Stimulated activated CD4-positive, alpha-beta T cell treated with anti-CD3 and anti-CD28 coated beads, Interleukin-12 subunit alpha, Interleukin-12 subunit beta, amount 100 ng/mL, for 4 hours (primary cell): Measurements from ENCODE around the gene DAB2IP.

Source experiments
- DNase-seq: peaks from one replicate; pipeline ENCODE4 v3.0.0-alpha.2; 2020

DAB2IP gene

DNA sequence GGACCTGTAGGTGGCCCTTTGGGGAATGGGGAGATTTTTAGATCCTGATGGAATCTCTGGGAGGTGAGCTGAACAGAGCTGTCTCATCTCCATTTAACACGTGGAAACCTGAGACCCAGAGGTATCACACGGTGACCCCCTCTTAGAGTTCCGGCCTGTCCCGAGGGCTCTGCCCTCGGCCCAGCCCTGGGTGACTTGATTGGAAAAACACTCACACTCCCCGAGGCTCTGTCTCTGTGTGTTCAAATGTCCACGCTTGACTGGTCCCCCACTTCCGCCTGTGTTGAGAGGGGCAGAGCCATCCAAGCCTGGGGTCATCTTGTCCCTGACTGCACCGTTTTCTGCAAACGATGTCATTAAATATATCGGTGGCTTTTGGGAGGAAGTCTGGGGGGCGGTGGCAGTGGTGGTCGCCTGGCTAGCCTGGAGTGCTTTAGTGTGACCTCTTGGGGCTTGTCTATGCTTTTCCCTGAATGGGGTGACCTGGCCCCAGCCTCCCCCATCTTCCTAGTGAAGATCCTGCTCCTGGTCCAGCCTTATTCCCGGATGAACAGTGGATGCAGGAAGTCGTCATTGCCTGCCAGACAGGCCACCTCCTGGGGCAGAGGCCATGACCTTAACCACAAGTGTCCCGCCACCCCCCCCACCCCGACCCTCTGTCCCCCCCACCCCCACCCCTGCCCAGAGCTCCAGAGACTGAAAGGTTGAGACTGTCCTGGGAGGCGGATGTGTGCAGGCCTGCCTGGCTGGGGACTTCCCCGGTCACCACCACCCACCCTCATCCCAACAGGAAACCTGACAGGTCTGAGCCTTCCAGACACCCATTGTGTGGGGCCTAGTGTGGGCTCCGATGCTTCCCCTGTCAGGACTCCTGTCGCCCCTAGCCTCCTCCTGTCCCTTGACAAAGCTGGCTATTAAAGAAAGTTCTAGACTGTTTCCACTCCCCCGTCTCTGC, 5.3 kb upstream of the DAB2IP start:
- DNase-seq = no peak

DNA sequence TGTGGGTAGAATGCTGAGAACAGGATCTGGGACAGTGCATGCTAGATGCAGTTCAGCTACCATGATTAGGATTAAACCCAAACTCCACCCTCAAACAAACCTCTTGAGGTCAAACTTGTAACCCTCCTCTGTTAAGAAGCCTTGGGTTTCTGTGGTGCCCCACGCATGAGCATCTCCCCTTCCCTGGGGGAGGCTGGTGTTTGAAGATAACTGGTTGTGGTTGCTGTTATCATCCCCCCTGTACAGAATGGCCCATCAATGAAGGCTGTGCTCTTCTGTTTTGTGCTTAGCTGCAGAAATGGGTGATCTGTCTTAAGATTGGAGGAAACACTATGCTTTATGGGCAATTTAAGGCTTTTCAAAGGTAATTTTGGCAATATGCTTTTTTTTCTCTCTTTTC, 4.4 kb upstream of the DAB2IP start:
- no peak for DNase-seq

DNA sequence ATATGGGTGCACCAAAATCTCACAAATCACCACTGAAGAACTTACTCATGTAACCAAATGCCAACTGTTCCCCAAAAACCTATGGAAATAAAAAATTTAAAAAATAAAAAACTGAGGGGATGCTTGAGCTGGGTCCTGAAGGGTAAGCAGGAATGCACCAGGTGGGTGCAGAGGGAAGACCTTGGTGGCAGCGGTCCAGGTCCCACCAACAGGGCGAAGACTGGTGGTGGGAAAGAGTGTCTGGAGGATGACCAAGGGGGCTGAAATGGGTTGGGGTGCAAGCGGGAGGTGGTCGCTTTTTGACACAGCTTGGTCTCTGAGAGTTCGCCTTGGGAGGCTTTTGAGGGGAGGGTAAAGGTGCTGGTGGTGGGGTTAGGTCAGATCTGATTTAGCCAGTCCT, 3.3 kb upstream of the DAB2IP start:
- DNase-seq = no peak

DNA sequence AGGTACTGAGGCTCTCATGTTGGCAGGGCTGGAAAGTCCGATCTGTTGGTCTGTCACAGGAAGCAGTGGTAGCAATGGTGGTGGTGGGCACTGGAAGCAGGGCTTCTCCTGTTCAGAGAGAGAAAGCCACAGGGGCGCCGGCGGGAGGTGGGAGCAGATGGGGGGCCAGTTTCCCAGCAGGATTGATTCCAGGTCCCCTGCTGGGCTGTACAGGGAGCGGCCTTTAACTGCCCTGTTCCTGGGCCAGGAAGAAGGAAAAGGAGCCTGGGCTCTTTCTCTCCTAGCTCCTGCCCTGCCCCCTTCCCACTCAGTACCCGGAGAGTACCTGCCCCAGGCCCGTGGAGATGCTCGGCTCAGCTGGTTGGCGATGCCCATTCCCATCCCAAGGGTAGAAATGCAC, 2.6 kb upstream of the DAB2IP start:
- no peak for DNase-seq

DNA sequence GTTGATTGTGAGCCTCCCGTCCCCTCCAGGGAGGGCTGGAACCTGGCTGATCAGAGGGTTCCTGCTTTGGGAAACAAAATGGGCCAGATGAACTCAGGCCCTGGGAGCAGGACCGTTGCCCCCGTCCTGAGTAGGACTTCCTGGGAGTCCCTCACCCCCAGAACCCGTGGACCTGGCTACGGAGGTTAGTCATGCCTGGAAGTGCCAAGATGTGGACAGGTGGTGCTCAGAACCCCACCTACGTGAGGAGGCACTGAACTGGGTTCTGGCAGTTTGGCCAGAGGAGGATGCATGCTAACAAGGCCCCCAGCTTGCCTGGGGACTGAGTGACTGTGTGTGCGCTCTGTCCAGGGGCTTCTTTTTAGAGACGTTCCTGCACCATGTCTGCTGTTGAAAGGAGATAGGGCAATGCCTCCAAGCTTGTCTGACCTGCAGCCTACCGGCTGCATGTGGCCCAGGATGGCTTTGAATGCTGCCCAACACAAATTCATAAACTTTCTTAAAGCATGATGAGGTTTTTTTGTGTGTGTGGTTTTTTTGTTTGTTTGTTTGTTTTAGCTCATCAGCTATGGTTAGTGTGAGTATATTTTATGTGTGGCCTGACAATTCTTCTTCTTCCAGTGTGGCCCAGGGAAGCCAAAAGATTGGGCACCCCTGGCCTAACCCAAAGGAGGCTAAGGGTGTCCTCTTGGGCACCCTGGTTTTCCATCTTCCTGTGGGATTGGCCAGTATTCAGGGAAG, 1.8 kb upstream of the DAB2IP start:
- DNase-seq = no peak

DNA sequence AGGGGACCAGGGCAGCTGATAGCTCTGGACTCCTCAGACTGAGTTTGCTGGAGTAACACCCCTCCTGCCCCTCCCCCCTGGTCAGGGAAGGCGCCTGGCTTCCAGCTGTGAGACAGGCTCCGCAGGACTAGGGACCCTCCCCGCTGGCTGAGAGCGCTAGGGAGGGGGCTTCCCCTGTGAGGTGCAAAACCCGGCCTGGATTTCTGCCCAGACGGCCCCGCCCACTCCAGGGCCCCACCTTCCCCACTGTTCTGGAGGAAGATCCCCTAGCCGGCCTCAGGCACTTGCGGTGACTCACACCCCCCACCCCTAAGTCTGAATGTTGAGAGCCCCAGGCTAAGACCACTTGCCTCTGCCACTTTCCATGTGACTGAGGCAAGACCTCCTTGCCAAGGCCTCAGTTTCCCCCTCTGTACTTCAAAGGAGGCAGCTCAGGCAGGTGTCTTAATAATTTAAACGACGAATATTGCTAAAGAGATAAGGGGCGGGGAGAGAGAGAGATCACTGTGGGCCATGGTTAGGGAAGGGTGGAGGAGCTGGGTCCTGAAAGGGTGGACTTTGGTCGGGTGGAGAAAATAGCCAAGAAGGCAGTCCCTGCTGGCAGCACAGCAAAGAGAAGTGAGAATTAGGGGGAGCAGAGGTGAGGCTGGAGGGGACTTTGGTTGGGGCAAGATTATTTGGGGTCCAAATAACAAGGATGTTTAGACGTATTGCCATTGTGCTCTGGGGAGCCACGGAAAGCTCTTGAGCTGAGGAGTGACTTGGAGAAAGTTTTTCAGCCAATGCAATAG, 1.0 kb upstream of the DAB2IP start:
- no peak for DNase-seq

DNA sequence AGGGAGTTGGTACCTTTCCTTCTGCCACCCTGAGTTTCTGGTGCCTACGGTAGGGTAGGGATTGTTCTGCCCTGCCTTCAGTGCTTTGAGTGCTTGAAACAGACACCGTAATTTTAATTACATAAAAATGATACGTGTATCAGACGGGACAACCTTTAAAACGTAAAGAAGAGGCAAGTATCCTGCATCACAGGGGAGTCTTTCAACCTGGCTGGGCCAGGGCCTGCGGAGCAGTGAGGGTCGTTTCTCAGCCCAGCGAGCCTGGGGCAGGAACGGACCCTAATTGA, 483 bp upstream of the DAB2IP start:
- no peak for DNase-seq

DNA sequence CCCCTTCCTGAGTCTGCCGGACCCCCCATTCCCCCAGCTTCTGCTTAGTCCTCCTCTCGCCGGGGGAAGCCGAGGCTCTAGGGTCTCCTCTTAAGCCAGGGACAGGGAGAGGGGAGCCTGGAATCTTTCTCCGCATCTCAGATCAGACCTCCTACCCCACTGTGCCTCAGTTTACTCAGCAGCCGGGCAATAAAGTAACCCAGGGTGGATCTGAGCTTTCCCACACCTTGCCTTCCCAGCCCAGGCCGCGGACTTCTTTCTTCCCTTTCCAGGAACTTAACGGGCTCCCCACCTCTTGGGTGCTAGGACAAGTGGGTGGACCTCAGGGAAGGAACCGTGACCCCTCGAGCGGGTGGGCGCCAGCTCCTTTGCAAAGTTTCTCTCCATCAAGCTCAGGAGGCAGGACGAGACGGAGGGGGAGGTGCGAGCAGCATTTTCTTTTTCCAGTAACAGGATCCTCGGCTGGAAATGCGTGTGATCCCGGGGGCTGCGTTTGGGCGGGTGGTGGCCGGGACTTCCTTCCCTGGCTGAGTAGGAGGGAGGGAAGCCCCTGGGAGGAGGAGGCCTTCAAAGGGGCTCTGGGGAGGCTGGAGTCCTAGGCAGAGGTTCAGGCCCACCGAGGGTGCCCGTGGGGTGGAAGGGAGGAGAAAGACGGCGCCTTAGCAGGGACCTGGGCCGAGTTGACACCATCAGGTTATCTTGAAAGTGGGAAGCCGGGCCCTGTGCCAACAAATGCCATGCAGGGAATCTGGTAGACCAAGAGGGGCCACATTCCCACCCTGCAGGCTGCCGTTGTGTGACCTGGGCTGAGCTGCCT, 795 bp downstream of the DAB2IP start:
- DNase-seq = no peak

DNA sequence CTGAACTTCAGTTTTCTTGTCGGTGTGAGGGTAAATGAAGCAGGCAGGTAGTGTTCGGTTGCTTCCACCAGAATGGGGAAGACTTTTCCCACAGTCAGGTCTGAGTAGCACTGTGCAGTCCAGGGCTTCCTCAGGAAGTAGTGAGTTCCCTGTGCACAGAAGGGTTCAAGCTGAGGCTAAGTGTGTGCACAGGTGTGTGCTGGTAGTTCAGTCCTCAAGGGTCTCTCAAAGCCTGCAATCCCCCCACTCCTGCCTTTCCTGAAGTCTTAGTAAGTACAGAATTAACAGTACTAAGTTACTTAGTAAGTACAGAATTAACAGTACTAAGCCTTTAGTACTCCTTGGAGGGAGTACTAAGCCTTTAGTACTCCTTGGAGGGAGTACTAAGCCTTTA, 1.4 kb downstream of the DAB2IP start:
- no peak for DNase-seq

DNA sequence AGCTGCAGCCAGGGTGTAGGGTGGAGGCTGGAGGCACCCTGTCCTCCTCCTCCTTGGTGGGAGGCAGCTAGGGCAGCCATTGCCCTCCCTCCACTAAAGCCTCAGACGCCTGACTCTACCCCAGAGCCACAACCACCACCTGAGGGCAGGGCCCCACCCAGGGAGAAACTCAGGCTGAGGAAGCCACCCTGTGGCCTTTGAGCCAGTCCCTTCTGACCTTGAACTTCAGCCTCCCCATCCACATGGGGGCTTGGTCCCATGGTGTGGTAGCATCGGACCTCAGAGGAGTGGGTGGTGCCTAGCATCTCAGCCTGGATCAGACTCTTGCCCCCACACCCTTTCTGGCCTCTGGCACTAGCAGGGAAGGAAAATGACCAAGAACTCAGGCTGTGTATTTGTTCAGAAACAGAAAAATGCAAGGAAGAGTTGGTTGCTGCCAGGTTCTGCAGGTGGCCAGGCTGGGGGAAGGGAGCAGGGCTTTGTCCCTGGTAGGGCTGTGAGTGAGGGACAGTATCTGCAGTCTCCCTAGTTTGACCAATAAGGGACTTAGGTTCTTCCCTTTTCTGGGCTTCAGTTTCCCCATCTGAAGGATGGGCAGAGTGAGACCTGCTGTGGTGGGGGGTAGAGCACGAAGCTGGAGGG, 3.2 kb downstream of the DAB2IP start:
- DNase-seq = no peak

DNA sequence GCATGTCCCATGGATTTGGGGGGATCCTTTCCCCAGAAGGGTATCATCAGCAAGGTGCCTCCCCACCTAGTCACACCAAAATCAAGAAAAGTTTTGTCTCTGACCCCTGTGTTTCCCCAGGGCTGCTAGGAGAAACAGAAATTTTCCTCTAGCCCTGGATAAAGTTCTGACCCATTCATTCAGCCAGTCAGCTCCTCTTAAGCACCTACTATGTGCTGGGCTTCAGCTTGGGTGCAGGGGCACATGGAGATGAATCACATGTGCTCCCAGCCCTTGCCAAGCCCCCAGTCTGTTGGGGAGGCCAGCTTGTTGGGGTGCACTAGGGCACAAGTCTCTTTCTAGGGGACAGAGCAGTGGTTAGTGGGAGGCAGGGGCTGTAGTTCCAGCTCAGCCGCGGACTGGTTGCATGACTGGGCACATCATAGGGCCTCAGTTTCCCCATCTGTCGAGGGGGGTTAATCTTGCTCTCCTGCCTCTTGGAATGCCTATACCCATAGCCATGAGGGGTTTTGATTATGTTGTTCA, 3.9 kb downstream of the DAB2IP start:
- no peak for DNase-seq

DNA sequence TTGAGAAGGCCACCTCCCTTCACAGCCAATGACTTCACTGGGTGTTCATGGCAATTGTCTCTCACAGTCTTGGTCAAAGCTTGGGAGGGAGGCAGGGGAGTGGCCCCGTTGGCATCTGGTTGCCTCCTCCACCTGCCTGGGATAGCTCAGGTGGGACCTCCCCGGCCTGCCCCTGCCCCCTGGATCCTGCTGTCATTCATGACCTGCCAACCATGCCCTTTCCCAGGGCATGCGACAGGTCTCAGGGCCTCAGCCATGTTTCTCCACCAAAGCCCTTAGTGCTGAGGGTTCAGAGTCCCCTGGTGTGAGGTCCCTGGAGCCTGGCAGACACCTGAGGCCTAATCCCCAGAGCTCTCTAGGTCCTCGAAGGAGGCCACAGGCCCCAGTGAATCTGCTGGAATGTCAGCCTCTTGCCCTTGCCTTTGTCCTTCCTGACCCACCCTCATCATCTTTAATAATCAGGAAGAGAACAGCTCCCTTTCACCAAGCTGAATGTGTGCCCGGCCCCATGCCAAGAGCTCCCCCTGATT, 5.6 kb downstream of the DAB2IP start:
- DNase-seq = no peak

DNA sequence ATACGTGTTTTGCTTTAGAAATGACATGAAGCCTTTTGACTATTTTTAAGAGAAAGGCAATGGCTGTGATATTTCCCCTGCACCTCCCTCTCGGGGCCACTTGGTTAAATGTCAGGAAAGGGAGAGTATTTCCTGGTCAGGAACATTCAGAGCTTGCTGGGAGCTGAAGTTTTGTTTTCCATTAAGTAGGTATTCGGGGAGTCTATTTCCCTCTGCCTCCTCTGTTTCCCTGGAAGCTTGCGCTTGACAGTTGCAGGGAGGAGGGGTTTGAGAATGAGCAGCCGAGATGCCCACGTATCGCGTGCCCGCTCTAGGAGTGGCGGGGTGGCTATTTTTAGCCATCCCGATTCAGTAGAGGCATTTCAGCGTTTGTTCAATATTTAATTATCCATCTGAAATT, 6.7 kb downstream of the DAB2IP start:
- no peak for DNase-seq

DNA sequence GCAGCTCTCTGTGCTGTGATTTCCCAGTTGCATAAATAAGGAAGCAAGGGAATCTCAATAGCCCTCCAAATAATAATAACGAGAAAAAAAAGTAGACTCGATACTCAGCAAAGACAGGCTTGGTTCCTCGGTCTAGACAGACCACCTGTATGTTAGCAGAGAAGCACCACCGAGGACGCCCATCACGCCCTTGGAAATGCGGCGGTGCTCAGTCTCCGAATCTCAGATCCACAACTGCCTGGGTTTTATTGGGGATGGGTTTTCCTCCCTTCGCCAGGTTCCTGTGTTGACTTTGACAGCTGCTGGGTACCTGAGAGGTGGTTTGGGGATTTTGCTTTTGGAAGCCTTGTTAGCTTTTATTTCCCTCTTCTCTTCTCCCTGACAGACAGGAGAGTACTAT, 7.2 kb downstream of the DAB2IP start:
- no peak for DNase-seq

DNA sequence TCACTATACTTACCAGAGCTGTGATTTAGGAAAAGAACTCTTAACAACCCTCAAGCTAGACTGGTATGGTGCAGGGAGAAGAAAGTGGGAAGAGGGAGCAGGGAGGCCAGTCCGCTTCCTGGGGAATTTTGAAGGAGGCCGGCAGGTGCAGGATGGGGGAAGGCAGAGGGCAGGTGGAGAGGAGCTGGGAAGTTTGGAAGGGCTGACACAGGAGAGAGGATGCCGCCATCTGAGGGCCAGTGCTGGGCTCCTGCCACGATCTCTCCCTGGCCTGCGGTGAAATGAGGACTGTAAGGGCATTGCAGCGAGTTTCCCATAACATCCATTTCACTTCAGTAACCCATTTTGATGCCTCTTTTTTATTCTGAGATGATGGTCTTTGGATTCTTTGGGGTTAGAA, 8.9 kb downstream of the DAB2IP start:
- DNase-seq = no peak

DNA sequence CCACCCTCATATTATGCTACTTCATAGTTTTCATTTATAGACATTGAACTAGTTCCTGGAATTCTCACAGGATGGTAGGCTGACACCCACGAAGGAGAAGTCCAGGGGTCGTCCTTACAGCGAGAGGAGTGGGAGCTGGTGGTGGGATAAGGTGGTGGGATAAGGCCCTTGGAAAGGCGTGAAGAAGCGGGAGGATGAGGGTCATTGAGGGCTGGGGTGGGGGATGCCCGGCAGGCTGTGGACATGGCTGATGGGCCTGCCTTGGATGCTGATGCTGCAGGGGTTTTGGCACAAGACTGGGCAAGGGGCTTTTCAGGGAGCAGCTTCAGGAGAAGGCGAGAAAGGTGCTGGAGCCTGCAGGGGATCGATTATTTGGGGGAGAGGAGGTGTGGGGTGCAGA, 9.4 kb downstream of the DAB2IP start:
- no peak for DNase-seq

DNA sequence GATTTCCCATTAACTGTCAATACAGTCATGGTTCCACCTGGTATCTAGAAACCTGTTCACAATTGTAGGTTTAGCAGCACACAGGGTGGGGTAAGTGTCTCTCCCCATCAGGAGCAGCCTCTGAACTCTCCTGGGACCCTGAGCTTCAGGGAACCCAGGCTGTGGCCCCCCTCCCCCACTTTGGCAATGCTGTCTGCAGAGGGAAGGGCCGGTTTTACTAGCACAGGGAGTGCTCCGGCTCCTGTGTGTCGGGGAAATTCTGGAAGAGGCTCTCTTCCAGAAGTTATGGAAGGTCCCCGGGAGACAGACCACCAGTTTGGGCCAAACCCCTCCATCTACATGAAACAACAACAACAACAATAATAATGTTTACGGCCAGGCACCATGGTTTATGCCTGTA, 9.9 kb downstream of the DAB2IP start:
- no peak for DNase-seq

DNA sequence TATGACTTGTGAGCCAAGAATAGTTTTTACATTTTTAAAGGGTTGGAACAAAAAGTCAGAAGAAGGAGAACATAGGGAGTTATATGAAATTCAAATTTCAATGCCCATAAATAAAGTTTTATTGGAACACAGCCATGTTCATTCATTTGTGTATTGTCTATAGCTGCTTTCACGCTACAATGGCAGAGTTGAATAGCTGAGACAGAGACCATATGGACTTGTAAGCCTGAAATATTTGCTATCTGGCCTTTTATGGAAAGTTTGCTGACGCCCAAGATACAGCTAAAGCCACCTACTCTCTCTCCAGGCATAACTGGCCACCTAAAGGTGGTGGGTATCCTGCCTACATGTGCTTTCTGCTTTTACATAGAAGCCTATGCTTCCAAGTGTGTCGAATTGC, 10.9 kb downstream of the DAB2IP start:
- no peak for DNase-seq

DNA sequence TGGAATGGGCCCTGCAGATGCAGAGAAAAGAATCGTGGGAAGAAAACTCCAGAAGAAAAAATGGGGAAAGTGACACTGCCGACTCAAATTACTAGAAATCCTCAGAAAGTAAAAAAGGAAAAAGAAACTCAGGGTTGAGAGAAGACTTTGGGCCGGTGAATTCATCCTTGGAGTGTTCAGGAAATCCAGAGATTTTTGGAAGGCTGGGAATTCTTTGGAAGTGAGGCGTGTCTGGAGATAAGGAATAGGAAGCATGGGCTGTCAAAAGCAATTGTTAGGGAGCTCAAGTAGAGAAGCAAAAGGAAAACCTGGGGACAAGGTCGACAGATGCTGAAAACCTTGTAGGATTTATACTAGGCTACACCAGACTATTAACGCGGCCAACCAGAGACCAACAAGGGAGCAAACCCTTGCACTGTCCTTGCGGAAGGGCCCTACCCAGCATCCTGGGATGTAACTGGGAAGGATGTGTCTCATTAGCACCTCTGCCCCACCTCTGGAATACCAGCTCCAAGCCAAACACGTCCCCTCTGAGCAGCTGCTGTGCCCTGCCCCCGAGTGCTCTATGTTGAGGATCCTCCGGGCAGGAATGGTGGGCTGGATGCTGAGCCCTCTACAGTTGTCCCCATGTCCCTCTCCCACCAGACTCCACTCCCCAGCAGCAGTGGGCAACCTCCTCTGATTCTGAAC, 11.6 kb downstream of the DAB2IP start:
- DNase-seq = no peak

DNA sequence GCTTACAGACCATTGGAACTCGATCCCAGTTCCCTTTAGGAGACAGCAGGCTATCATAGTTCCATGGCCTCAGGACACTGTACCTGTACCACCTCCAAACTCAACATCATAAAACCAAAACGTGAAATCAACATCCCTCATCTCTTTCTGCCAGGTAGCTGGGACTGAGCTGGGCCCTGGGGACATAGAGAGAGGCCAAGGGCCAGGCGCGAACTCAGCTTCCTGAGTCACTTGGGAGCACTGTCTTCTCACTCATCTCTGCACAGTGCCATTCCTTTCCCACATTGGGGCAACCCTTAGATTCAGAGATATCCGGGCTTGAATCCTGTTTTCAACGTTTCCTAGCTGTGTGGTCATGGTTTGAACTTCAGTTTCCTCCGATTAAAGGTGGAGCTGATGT, 12.2 kb downstream of the DAB2IP start:
- no peak for DNase-seq

DNA sequence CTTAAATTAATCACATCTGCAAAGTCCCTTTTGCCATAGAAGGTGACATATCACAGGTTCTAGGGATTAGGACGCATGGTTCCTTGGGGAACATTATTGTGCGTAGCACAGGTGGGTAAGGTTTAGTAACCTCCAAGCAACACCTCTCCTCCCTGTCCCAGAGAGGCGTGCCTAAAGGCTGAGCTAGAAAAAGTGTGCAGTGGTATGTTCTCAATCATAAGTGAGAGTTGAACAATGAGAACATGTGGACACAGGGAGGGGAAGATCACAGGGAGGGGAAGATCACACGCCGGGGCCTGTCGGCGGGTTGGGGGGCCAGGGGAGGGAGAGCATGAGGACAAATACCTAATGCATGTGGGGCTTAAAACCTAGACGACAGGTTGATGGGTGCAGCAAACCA, 14.9 kb downstream of the DAB2IP start:
- no peak for DNase-seq
